ENCODE results near the gene FADS2. TPM values are rescaled to one million over a fixed set of nuclear protein-coding genes. Genes with fewer than 3 reads are reported as not detected.

Gene FADS2
- total and polyA plus RNA-seq, 2 experiments from 2014 or later, result 5.2 to 5.5 TPM

DNA sequence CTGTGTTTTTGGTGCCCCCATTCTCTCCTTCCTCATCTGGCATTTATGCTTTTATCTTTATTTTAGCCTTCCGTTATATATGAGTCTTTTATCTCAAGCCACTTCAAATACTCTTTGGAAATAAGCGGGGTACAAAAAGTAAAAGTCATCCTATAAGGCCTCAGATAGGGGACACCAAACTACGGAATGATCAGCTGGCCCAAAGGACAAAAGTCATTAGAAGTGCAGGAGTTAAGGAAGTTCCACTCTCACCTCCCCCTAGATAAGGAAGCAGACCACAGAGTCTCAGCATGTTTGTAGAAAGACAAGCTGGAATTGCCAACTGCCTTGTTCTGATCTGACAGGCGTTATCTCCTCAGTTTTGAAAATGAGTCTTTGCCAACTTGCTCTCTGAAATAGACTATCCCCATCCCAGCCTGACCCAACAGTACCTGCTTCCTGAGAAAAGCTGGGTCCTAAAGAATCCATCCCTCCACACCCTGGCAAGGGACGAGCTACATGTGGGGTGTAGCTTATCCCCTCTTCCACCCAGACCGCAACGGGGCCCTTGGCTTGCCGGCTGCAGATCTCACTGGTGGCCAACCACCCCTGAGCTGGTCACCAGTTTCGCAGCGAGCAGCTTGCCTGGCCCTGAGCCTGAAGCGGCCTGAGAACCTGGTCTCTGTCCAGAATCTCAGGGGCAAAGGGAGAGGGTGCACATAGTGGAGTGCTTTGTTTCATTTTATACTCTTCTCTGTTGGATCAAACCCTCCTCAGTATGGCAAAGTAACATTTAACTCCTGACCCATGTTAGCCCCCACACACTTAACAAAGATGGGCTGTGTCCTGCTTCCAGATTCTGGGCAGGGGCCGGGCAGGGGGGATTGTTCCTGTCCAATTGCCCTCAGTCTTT is 13.8 kb downstream of the FADS2 start:
- in situ Hi-C loops (cut with MboI), result no loop called here
- Histone ChIP-seq H3K4me3 (no peak overlapping the region), H3K4me2 (ENCODE audit: unreplicated experiment) (no peak overlapping the region), H3K79me2 (ENCODE audit: insufficient read depth) (no peaks in the 10 kb centered on the region), H4K20me1 (ENCODE audit: insufficient read depth) (no peaks in the 10 kb centered on the region), H3K9ac (no peak overlapping the region), H3K36me3 (ENCODE audit: low read depth) (no peaks in the 10 kb centered on the region), H3K27ac (no peak overlapping the region), H3K9me3 (ENCODE audit: low read depth) (no peaks in the 10 kb centered on the region), H2AFZ (no peak overlapping the region), H3F3A (ENCODE audit: insufficient read depth) (no peaks in the 10 kb centered on the region), H3K9me2 (ENCODE audit: insufficient read depth) (no peaks in the 10 kb centered on the region), H3K4me1 (ENCODE audit: insufficient read depth) (no peaks in the 10 kb centered on the region), H3K27me3 (replicated peaks; ENCODE audit: insufficient read depth) (no peaks in the 10 kb centered on the region)
- no peak for DNase-seq
- WGBS, 2 experiments (ENCODE audit: low coverage in 1 of 2, low lambda C conversion rate in 2 of 2, missing lambda C conversion rate in 2 of 2), result 91 to 92% methylated on average over 12 of the region's 12 CpGs
- TF ChIP-seq EZH2phosphoT487 (IDR thresholded peaks at IDR 0.05; ENCODE audit: insufficient read depth, low read depth) (no peak), EZH2 (IDR thresholded peaks at IDR 0.05; ENCODE audit: insufficient read depth, poor library complexity, severe bottlenecking) (no peak)

DNA sequence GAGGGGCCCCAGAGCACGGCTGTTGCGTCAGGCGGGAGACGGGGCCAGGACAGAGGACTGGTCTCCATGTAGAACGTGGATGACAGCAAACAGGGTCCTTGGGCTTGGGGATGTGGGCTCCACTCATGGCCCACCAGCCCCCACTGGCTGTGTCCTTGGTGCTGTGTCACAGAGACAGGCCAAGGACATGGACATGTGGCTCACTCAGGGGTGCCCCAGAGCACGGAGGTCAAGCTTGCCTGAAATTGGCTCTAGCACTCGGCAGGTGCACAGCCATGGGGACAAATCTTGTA is 14.4 kb downstream of the FADS2 start:
- H3F3A ChIP-seq (ENCODE audit: insufficient read depth), result no peaks in the 10 kb centered on the region
- H3K9ac ChIP-seq, result no peak overlapping the region
- H3K4me1 ChIP-seq (ENCODE audit: insufficient read depth), result no peaks in the 10 kb centered on the region
- no peak for DNase-seq
- H2AFZ ChIP-seq, result no peak overlapping the region
- no peak overlapping the region for H3K4me2 ChIP-seq (ENCODE audit: unreplicated experiment)
- H3K9me3 ChIP-seq (ENCODE audit: low read depth), result no peaks in the 10 kb centered on the region
- H3K4me3 ChIP-seq, result no peak overlapping the region
- H3K79me2 ChIP-seq (ENCODE audit: insufficient read depth), result no peaks in the 10 kb centered on the region
- H3K27me3 ChIP-seq (replicated peaks; ENCODE audit: insufficient read depth), result no peaks in the 10 kb centered on the region
- in situ Hi-C loops (cut with MboI), result no loop called here
- H3K27ac ChIP-seq, result no peak overlapping the region
- no peak for TF ChIP-seq EZH2 (IDR thresholded peaks at IDR 0.05; ENCODE audit: insufficient read depth, poor library complexity, severe bottlenecking)
- WGBS, 2 experiments (ENCODE audit: low coverage in 1 of 2, low lambda C conversion rate in 2 of 2, missing lambda C conversion rate in 2 of 2), result 96 to 98% methylated on average over 7 of the region's 7 CpGs
- H4K20me1 ChIP-seq (ENCODE audit: insufficient read depth), result no peaks in the 10 kb centered on the region
- no peaks in the 10 kb centered on the region for H3K36me3 ChIP-seq (ENCODE audit: low read depth)
- no peaks in the 10 kb centered on the region for H3K9me2 ChIP-seq (ENCODE audit: insufficient read depth)

DNA sequence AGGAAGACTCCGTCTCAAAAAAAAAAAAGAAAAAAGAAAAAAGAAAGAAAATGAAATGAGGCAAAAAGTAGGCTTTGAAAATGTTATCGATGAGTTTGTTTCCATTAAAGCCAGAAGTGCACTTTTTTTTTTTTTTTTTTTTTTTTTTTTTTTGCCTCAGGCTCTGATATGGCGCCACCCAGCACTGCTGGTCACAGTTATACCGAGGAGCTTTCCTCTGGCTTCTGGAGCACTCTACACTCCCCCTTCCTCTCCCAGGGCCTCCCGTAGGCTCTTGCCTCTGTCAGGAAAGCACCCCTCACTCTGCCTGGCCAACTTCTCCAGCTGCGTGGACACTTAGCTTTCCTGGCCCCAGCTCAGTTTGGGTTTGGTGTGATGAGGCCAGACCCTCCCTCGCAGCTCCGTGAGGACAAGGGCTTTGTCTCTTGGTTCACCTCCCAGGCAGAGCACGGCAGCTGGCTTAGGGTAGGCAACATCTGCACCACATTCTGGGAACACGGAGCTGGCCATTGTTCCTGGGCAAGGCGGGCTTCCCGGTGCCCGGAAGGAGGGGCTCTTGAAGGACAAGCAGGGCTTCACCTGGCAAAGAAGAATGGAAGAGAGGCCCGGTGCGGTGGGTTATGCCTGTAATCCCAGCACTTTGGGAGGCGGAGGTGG is 16.9 kb downstream of the FADS2 start:
- H3K4me1 ChIP-seq (ENCODE audit: insufficient read depth), result no peaks in the 10 kb centered on the region
- H4K20me1 ChIP-seq (ENCODE audit: insufficient read depth), result no peaks in the 10 kb centered on the region
- no peak overlapping the region for H3K9ac ChIP-seq
- no peak overlapping the region for H2AFZ ChIP-seq
- H3K79me2 ChIP-seq (ENCODE audit: insufficient read depth), result no peaks in the 10 kb centered on the region
- no peak overlapping the region for H3K27ac ChIP-seq
- no peaks in the 10 kb centered on the region for H3F3A ChIP-seq (ENCODE audit: insufficient read depth)
- no peak for TF ChIP-seq EZH2 (IDR thresholded peaks at IDR 0.05; ENCODE audit: insufficient read depth, poor library complexity, severe bottlenecking)
- TF ChIP-seq EZH2phosphoT487 (IDR thresholded peaks at IDR 0.05; ENCODE audit: insufficient read depth, low read depth), result no peak
- 72 to 75% methylated on average over 16 of the region's 16 CpGs for WGBS, 2 experiments (ENCODE audit: low coverage in 1 of 2, low lambda C conversion rate in 2 of 2, missing lambda C conversion rate in 2 of 2)
- no peaks in the 10 kb centered on the region for H3K27me3 ChIP-seq (replicated peaks; ENCODE audit: insufficient read depth)
- H3K9me2 ChIP-seq (ENCODE audit: insufficient read depth), result no peaks in the 10 kb centered on the region
- no peak for DNase-seq
- no peaks in the 10 kb centered on the region for H3K36me3 ChIP-seq (ENCODE audit: low read depth)
- no peak overlapping the region for H3K4me2 ChIP-seq (ENCODE audit: unreplicated experiment)
- no peak overlapping the region for H3K4me3 ChIP-seq
- H3K9me3 ChIP-seq (ENCODE audit: low read depth), result no peaks in the 10 kb centered on the region
- in situ Hi-C loops (cut with MboI), result no loop called here

DNA sequence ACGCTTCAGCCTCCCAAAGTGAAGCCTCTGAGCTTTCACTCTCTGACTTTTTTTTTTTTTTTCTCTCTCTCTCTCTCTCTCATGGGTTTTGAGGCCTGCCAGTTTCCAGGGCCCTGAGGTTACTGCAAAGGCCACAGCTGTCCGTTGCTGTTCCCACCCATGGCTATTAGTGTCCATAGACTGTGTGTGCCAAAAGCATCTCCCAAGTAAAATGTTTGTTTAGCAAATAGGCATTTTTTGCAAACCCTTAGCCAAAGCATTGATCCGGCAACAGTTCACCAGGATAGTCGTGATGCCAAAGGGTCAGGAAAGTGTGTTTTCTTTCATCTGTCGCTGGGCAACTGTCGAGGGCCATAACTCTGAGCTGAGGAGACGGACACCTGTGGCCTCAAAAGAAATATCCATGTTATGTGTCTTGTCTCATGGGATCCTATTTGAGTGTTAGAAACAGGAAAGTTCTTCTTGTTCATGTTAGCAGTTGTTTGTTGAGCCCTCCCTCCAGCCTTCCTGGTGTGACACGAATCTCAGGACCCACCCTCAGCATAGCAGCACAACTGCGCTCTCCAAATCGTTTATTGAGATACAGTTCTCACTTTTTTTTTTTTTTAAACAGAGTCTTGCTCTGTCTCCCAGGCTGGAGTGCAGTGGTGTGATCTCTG is 18.4 kb downstream of the FADS2 start:
- H2AFZ ChIP-seq, result no peak overlapping the region
- 90 to 93% methylated on average over 10 of the region's 10 CpGs for WGBS, 2 experiments (ENCODE audit: low coverage in 1 of 2, low lambda C conversion rate in 2 of 2, missing lambda C conversion rate in 2 of 2)
- in situ Hi-C loops (cut with MboI), result no loop called here
- no peak for TF ChIP-seq EZH2 (IDR thresholded peaks at IDR 0.05; ENCODE audit: insufficient read depth, poor library complexity, severe bottlenecking)
- no peak for TF ChIP-seq EZH2phosphoT487 (IDR thresholded peaks at IDR 0.05; ENCODE audit: insufficient read depth, low read depth)
- no peak overlapping the region for H3K9ac ChIP-seq
- H3K27ac ChIP-seq, result no peak overlapping the region
- DNase-seq, result no peak
- no peaks in the 10 kb centered on the region for H3K27me3 ChIP-seq (replicated peaks; ENCODE audit: insufficient read depth)
- H4K20me1 ChIP-seq (ENCODE audit: insufficient read depth), result no peaks in the 10 kb centered on the region
- H3K4me2 ChIP-seq (ENCODE audit: unreplicated experiment), result no peak overlapping the region
- H3K9me3 ChIP-seq (ENCODE audit: low read depth), result no peaks in the 10 kb centered on the region
- H3K4me1 ChIP-seq (ENCODE audit: insufficient read depth), result no peaks in the 10 kb centered on the region
- no peaks in the 10 kb centered on the region for H3K79me2 ChIP-seq (ENCODE audit: insufficient read depth)
- H3K4me3 ChIP-seq, result no peak overlapping the region
- no peaks in the 10 kb centered on the region for H3K36me3 ChIP-seq (ENCODE audit: low read depth)
- H3F3A ChIP-seq (ENCODE audit: insufficient read depth), result no peaks in the 10 kb centered on the region
- no peaks in the 10 kb centered on the region for H3K9me2 ChIP-seq (ENCODE audit: insufficient read depth)

Data from GM23248 (cell line).